HepG2 (cell line): Measurements from ENCODE around the gene PKP3. TPM values are rescaled to one million over a fixed set of nuclear protein-coding genes. Genes with fewer than 3 reads are reported as not detected.

Source experiments
- ATAC-seq: fragments of 200-7000 bp; cut with Tn5 transposase; 3 replicates; pipeline ENCODE4 v1.9.1; 2020; ENCODE audit warnings: mild to moderate bottlenecking, moderate library complexity
- BruUV-seq: library from RNA; stranded (reverse); fragments of 400-500 nt; replicated peaks from 2 replicates; lab custom pipeline; 2021; lab: Mats Ljungman, UMichigan
- CTCF ChIA-PET: fragments of 300-600 bp; formaldehyde crosslinking; extraction: SDS; loops from one replicate; lab custom pipeline; 2021; ENCODE audit warnings: low total read pairs, inconsistent platforms, low intra/inter-chr PET ratio; lab: Yijun Ruan, JAX
- POLR2A ChIA-PET: fragments of 350-600 bp; sonication (Branson Sonifier 250); formaldehyde crosslinking; loops from one replicate; lab custom pipeline; 2020; ENCODE audit warnings: antibody characterized with exemption, inconsistent platforms; lab: Yijun Ruan, JAX
- DNase-seq: peaks from one replicate; pipeline ENCODE4 v3.0.0-alpha.2; 2015; ENCODE audit warnings: low spot score
- FAIRE-seq: peaks from 3 replicates; lab custom pipeline; 2011; peaks lifted over from hg19 to GRCh38; lab: Jason Lieb, UNC
- H2AFZ ChIP-seq: one replicate; pipeline ENCODE4 v1.6.1; 2011; ENCODE audit warnings: low read length, inconsistent platforms
- H3K27ac ChIP-seq: fragments of 300-600 bp; 3 replicates; pipeline ENCODE4 v1.8.0; 2011; ENCODE audit warnings: mixed run types, mild to moderate bottlenecking, mixed read lengths, low read length, inconsistent platforms; ENCODE audit not compliant: insufficient read depth; ENCODE audit errors: extremely low read length
- H3K27me3 ChIP-seq, 2 experiments: fragments of 200-600 bp in 1 of 2; 2 replicates in 1 of 2; 3 replicates in 1 of 2; pipeline versions ENCODE4 v1.6.0 to v1.8.0; 2011; ENCODE audit warnings: low read length in 2 of 2, mild to moderate bottlenecking in 2 of 2, moderate library complexity in 2 of 2, inconsistent platforms in 1 of 2; ENCODE audit not compliant: insufficient read depth in 2 of 2, control insufficient read depth in 1 of 2
- H3K36me3 ChIP-seq, 2 experiments: fragments of 200-600 bp in 1 of 2; replicated peaks in 1 of 2; 2 replicates in 1 of 2; 3 replicates in 1 of 2; pipeline versions ENCODE4 v1.5.1 to v1.8.0; 2011; ENCODE audit warnings: low read length in 2 of 2, inconsistent platforms in 1 of 2; ENCODE audit not compliant: insufficient read depth in 2 of 2, control insufficient read depth in 1 of 2
- H3K4me1 ChIP-seq: 2 replicates; pipeline ENCODE4 v1.5.1; 2012; ENCODE audit warnings: low read length, inconsistent platforms; ENCODE audit not compliant: insufficient read depth
- H3K4me2 ChIP-seq: 2 replicates; pipeline ENCODE4 v1.6.0; 2011; ENCODE audit warnings: low read depth, low read length, inconsistent platforms
- H3K4me3 ChIP-seq, 3 experiments: fragments of 200-600 bp in 1 of 3; sonication (generic), shearing (Covaris generic) in 1 of 3; replicated peaks in 1 of 3; 2 replicates each; pipeline ENCODE4 v1.5.1; 2011 to 2016; ENCODE audit warnings: low read length in 3 of 3, inconsistent platforms in 2 of 3, low read depth in 2 of 3, mild to moderate bottlenecking in 2 of 3, control low read depth in 1 of 3, mixed read lengths in 1 of 3; ENCODE audit not compliant: insufficient read depth in 1 of 3
- H3K79me2 ChIP-seq: one replicate; pipeline ENCODE4 v1.6.1; 2011; ENCODE audit warnings: low read length, inconsistent platforms; ENCODE audit not compliant: insufficient read depth
- H3K9ac ChIP-seq: 2 replicates; pipeline ENCODE4 v1.6.0; 2011; ENCODE audit warnings: mild to moderate bottlenecking, low read depth, low read length, inconsistent platforms; ENCODE audit not compliant: insufficient read depth
- H3K9me3 ChIP-seq: 2 replicates; pipeline ENCODE4 v1.5.1; 2012; ENCODE audit warnings: mild to moderate bottlenecking, low read length
- H4K20me1 ChIP-seq: 2 replicates; pipeline ENCODE4 v1.6.0; 2011; ENCODE audit warnings: inconsistent platforms, mild to moderate bottlenecking, low read length, moderate library complexity; ENCODE audit not compliant: insufficient read depth
- AGO2 ChIP-seq: fragments of 200-400 bp; formaldehyde crosslinking; optimal IDR thresholded peaks from 2 replicates; pipeline ENCODE3; 2017; ENCODE audit warnings: mild to moderate bottlenecking, low read depth, low read length, moderate library complexity
- FOXP1 ChIP-seq, 2 experiments: fragments of 450-650 bp in 1 of 2; IDR thresholded peaks; 2 replicates each; pipeline ENCODE4 v1.6.1; 2017 to 2018; ENCODE audit warnings: antibody characterized with exemption in 1 of 2
- NCOR1 ChIP-seq: fragments of 200-600 bp; sonication (generic); IDR thresholded peaks from 2 replicates; pipeline ENCODE4 v1.7.0; 2017; ENCODE audit warnings: antibody characterized with exemption, low read length, borderline replicate concordance
- RBFOX2 ChIP-seq: fragments of 200-400 bp; formaldehyde crosslinking; IDR thresholded peaks from 2 replicates; pipeline ENCODE4 v1.6.1; 2017; ENCODE audit warnings: low read depth, mild to moderate bottlenecking, low read length
- SNAI1 ChIP-seq: sonication (generic); formaldehyde crosslinking; IDR thresholded peaks from 2 replicates; pipeline ENCODE4 v1.5.0; 2020; ENCODE audit warnings: mild to moderate bottlenecking, missing genetic modification reagents, borderline replicate concordance
- ZNF10 ChIP-seq: sonication (generic); formaldehyde crosslinking; IDR thresholded peaks from 2 replicates; pipeline ENCODE4 v1.4.0; 2020; ENCODE audit warnings: mild to moderate bottlenecking, low read depth, missing genetic modification reagents, borderline replicate concordance
- ZNF567 ChIP-seq: sonication (generic); formaldehyde crosslinking; IDR thresholded peaks from 2 replicates; pipeline ENCODE4 v1.8.1; 2023; ENCODE audit warnings: mild to moderate bottlenecking, missing genetic modification reagents, borderline replicate concordance
- WGBS: methylation state at CpG from one replicate; pipeline ENCODE4 v1.1.6; 2017; ENCODE audit warnings: low lambda C conversion rate; 5-methylcytosine and 5-hydroxymethylcytosine counted together
- in situ Hi-C: cut with HindIII; loops from 2 replicates; pipeline ENCODE4 v1.10.0; 2017; ENCODE audit warnings: low pct_unique_long_range_greater_than_20kb; ENCODE audit not compliant: extremely low pct_ligation_motif_present
- intact Hi-C: fragments of 100-400 bp; cut with micrococcal nuclease; formaldehyde crosslinking; loops from one replicate; pipeline ENCODE4 v1.10.0; 2022; ENCODE audit not compliant: unreplicated experiment
- polyA plus RNA-seq, 8 experiments: library from polyadenylated mRNA; depleted of rRNA in 3 of 8; stranded (reverse) in 7 of 8; unstranded in 1 of 8; fragments of >200 nt; fragmentation: Illumina TruSeq in 4 of 8; extraction: Trizol in 4 of 8; gene quantifications; 2 replicates each; pipeline versions ENCODE4 v1.2.1 to v1.2.3, GENCODE V29; 2011 to 2016; ENCODE audit warnings: low read depth in 4 of 8, missing spikeins in 1 of 8, mixed read lengths in 1 of 8; ENCODE audit not compliant: insufficient read depth in 1 of 8
- total RNA-seq, 5 experiments: library from RNA; depleted of rRNA; stranded (reverse); fragments of >200 nt; fragmentation: Illumina TruSeq; extraction: Trizol; gene quantifications; 2 replicates each; pipeline ENCODE4 v1.2.3, GENCODE V29; 2016; ENCODE audit warnings: low read depth in 1 of 5
- TF ChIP-seq, protein P1 (sequence below): sonication (generic); formaldehyde crosslinking; IDR thresholded peaks from 2 replicates; pipeline ENCODE4 v1.4.0; 2020; ENCODE audit warnings: missing genetic modification reagents

The PKP3 gene
- total and polyA plus RNA-seq, 2 of the 13 experiments (the other 11 are each of a cell fraction or from before 2014, with no cell fraction given), result 18.0 to 28.7 TPM

DNA sequence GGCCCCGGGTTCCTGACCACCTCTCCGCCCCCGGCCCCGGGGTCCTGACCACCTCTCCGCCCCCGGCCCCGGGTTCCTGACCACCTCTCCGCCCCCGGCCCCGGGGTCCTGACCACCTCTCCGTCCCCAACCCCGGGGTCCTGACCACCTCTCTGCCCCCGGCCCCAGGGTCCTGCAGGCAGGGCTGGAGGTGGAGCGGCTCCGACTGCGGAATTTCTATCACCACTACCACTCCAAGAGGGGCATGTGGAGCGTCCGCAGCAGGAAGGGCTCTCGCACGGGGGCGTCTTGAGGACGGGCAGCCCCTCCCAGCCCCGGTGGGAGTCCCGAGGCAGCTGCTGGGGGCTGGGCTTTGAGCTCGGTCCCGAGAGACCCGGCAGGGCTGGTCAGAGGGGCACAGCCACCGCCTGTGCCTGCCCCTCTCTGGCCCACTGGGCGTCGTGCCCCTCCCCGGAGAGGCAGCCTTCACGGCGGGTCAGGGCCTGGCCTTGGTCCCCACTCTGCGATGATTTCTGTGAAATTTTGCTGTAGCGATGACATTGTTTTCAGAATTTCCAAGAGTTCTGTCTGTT lies 12.4 kb upstream of the PKP3 start:
- no peak overlapping the region for H3K9ac ChIP-seq
- intact Hi-C loops, result no loop called here
- no peaks in the 10 kb centered on the region; a peak in 1 of 5 replicates for H3K36me3 ChIP-seq
- H3K27ac ChIP-seq, result no peak overlapping the region
- H3K4me3 ChIP-seq, result no peak overlapping the region
- no peak overlapping the region for H2AFZ ChIP-seq
- 98% methylated on average over 20 of the region's 35 CpGs for WGBS
- FAIRE-seq (no peak), ATAC-seq (no peak), DNase-seq (no peak)
- H3K27me3 ChIP-seq, result peaks cover 1 to 6% of the 10 kb centered on the region in 2 experiments; a peak in 3 of 5 replicates
- CTCF ChIA-PET, result no interaction called here
- POLR2A ChIA-PET, result no interaction called here
- H3K4me1 ChIP-seq, result peaks cover 7% of the 10 kb centered on the region; the same call in 1 of the 2 replicates
- no peak overlapping the region for H3K4me2 ChIP-seq
- no peaks in the 10 kb centered on the region for H4K20me1 ChIP-seq
- peak; percentile 40 for TF ChIP-seq AGO2
- no peak for TF ChIP-seq NCOR1
- peak; percentile 50; the same call in 1 of the 2 replicates for TF ChIP-seq RBFOX2
- no peaks in the 10 kb centered on the region for H3K9me3 ChIP-seq
- BruUV-seq, result no TSS peak
- in situ Hi-C loops, result no loop called here
- no peaks in the 10 kb centered on the region for H3K79me2 ChIP-seq

DNA sequence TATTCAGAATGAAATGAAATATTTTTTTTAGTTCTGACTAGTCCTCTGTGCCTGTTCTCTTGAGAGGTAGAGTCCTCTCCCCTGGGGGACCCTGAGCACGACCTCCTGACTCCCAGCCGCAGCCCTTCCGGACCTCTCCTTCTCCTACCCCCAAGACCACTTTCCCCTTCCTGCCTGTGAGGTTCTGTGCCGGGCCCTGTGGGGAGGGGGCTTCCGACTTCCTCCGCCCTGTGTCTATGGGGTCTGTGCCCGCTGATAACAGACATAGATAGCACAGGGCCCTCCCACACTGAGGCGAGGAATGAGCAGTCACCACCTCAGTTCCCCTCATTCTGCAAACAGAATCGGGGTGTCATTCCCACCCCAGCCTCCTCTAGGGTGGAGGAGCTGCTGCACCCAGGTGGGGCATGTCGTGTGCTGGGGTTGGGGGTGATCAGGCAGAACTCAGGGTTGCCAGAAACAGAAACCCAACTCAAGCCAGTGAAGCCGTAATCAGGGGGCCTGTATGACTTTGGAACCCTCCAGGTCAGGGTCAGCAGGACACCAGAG lies 11.9 kb upstream of the PKP3 start:
- DNase-seq, result no peak
- no peak for ATAC-seq
- Histone ChIP-seq H3K4me2 (no peak overlapping the region), H3K4me1 (peaks cover 7% of the 10 kb centered on the region; the same call in 1 of the 2 replicates), H3K79me2 (no peaks in the 10 kb centered on the region), H4K20me1 (no peaks in the 10 kb centered on the region), H3K36me3 (no peaks in the 10 kb centered on the region; a peak in 1 of 5 replicates), H2AFZ (no peak overlapping the region), H3K27me3 (peaks cover 1 to 11% of the 10 kb centered on the region in 2 experiments; a peak in 3 of 5 replicates), H3K9ac (no peak overlapping the region), H3K9me3 (no peaks in the 10 kb centered on the region), H3K4me3 (no peak overlapping the region), H3K27ac (no peak overlapping the region)
- 94% methylated on average over 8 of the region's 11 CpGs for WGBS
- in situ Hi-C loops (no loop called here), intact Hi-C loops (no loop called here)
- CTCF ChIA-PET, result no interaction called here
- TF ChIP-seq ZNF10 (CRISPR knock-in tag) (no peak), SNAI1 (CRISPR knock-in tag) (no peak), ZNF567 (CRISPR knock-in tag) (no peak), FOXP1 (IDR thresholded peaks at IDR 0.05) (no peak), FOXP1 (CRISPR knock-in tag; IDR thresholded peaks at IDR 0.05) (no peak)
- TF ChIP-seq, protein P1, sequence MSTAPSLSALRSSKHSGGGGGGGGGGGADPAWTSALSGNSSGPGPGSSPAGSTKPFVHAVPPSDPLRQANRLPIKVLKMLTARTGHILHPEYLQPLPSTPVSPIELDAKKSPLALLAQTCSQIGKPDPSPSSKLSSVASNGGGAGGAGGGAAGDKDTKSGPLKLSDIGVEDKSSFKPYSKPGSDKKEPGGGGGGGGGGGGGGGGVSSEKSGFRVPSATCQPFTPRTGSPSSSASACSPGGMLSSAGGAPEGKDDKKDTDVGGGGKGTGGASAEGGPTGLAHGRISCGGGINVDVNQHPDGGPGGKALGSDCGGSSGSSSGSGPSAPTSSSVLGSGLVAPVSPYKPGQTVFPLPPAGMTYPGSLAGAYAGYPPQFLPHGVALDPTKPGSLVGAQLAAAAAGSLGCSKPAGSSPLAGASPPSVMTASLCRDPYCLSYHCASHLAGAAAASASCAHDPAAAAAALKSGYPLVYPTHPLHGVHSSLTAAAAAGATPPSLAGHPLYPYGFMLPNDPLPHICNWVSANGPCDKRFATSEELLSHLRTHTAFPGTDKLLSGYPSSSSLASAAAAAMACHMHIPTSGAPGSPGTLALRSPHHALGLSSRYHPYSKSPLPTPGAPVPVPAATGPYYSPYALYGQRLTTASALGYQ, result no peak
- POLR2A ChIA-PET, result no interaction called here
- BruUV-seq, result no TSS peak
- FAIRE-seq, result no peak
